Fibroblast of villous mesenchyme (primary cell): ENCODE data around the gene TMEM135. TPM values are rescaled to one million over a fixed set of nuclear protein-coding genes. Genes with fewer than 3 reads are reported as not detected.

Source experiments
- DNase-seq: peaks from one replicate; pipeline ENCODE4 v3.0.0-alpha.2; 2010; ENCODE audit warnings: low read depth
- H3K4me3 ChIP-seq: 2 replicates; pipeline ENCODE4 v1.5.1; 2011; ENCODE audit warnings: low read depth, mild to moderate bottlenecking, low read length
- total RNA-seq: library from RNA; depleted of rRNA; stranded (reverse); fragments of >200 nt; gene quantifications from 2 replicates; pipeline ENCODE4 v1.2.3, GENCODE V29; 2012
- TF ChIP-seq, protein P1 (sequence below): IDR thresholded peaks from 2 replicates; pipeline ENCODE4 v1.5.1; 2012; ENCODE audit warnings: low read depth, mild to moderate bottlenecking, low read length; ENCODE audit not compliant: insufficient read depth

Gene TMEM135
- total RNA-seq, 1 donor = 35.4 TPM

DNA sequence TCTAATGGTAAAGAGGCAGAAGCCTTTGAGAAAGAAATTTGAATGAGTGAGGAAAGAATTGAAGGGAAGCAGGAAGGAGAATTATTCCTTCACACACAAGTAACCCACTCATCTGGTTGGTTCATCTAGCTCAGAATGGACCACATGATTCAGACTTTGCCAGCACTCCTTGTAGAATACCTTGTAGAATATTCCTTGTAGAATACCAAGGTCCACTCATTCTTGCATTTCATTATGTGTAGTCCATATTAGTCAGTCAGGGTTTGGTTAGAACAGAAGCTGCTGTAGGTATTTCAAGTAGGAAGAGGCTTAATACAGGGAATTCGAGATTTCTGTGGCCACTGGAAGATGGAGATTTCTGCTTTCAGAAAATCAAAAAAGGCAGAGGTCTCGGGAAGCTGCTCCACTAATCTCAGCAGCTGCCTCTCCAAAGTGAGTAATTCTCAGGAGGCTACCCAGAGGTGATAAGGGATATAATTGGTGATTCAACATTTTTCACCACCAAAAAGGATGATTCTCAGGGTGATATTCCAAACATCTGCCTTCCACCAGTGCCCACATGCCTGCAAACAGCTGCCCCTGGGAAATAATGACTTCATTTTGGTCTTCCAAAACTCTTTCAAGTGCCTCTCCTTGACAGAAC is 329.1 kb downstream of the TMEM135 start:
- TF ChIP-seq, protein P1, sequence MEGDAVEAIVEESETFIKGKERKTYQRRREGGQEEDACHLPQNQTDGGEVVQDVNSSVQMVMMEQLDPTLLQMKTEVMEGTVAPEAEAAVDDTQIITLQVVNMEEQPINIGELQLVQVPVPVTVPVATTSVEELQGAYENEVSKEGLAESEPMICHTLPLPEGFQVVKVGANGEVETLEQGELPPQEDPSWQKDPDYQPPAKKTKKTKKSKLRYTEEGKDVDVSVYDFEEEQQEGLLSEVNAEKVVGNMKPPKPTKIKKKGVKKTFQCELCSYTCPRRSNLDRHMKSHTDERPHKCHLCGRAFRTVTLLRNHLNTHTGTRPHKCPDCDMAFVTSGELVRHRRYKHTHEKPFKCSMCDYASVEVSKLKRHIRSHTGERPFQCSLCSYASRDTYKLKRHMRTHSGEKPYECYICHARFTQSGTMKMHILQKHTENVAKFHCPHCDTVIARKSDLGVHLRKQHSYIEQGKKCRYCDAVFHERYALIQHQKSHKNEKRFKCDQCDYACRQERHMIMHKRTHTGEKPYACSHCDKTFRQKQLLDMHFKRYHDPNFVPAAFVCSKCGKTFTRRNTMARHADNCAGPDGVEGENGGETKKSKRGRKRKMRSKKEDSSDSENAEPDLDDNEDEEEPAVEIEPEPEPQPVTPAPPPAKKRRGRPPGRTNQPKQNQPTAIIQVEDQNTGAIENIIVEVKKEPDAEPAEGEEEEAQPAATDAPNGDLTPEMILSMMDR = no peak
- no peak for DNase-seq
- H3K4me3 ChIP-seq = no peak overlapping the region

DNA sequence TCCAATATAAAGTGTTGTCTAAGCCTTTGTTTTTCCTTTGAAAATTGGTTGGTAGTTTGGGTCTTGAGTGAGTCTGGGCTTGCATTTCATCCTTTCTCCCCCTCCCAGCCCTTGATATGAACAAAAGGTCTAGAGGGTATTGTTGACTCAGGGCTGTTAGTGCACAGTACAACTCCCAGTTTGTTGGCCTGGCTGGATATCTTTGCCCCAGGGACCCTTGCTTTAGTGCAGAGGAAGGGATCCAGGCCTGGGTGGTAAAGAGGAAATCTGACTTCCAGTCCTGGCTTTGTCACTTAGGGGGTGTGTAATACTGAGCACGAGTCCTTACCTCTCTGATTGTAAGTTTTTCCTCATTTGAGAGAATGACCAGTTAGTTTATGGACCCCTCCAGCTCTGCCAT is 330.4 kb downstream of the TMEM135 start:
- TF ChIP-seq, protein P1 = no peak
- DNase-seq = no peak
- no peak overlapping the region for H3K4me3 ChIP-seq

DNA sequence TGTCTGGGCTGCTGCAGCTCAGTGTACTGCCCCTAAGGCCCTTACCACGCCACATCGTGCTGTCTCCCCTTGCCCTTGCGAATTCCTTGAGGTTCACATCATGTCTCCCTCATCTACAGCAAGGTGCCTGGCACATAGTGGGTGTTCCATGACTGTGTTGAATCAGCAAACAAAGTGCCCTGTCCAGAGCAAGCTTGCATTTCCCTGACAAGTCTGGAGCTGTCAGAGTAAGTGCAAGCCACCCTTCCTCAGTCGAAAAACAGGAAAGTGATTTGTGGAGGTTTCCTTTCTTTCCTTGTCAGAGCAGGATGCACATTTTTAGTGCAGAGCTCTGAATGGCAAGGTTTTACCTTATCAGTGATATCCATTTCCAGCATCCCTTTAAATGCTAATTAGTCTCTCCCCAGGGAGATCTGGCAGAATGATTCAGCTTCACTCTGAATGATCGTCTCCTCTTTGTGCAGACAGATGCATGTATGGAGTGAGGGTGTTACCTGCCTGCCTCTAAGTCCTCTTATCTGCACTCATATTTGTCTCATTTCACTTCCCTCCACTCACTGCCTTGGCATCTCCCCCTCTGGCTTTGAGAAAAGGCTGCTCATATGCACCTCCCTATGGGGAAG is 331.2 kb downstream of the TMEM135 start:
- H3K4me3 ChIP-seq = no peak overlapping the region
- TF ChIP-seq, protein P1 = no peak
- DNase-seq = no peak

DNA sequence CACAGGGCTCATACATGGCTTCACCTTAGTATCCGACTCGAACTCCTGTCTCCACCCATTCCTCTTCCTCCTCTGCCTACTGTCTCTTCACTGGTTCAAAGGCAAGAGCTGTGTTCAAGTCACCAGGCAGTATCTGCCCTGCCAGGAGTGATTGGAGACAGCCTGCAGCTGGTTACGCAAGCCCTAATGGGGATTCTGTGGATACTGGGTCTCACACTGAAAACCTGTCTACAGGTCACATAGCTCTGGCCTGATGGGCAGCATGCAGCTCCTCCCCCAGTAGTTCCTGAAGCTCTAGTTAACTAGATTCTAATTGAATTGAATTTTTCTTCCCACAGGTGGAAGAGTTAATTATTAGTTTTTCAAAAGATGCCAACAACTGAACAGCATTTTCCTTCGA is 332.2 kb downstream of the TMEM135 start:
- no peak overlapping the region for H3K4me3 ChIP-seq
- no peak for DNase-seq
- TF ChIP-seq, protein P1 = no peak

DNA sequence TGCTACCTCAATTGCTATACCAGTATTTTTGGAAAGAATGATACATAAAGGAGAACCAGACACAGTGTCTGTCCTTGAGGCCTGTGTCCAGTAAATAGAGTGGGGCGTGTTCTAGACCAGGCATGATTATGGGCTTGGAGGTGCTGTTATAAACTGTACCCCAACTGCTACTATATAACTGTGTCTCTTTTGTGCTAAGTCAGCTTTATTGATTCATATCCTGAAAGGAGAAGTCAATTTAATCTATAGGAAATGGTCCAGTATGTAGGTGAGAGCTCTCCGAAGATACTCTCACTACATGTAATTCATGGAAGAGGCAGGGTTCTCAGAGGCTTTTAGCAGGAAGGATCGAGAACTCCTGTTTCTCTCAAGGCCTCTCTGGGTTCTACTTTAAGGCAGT is 334.3 kb downstream of the TMEM135 start:
- TF ChIP-seq, protein P1 = no peak
- DNase-seq = no peak
- no peak overlapping the region for H3K4me3 ChIP-seq

Other genes starting within 250 kb of the TMEM135 start
- 131 and 136 TPM in 2 replicates for gene PRSS23, start 237.4 kb upstream of the TMEM135 start, total RNA-seq
- 13.5 and 17.3 TPM in 2 replicates for gene FZD4, start 82.5 kb upstream of the TMEM135 start, total RNA-seq